WTC11 (cell line): ENCODE measurements around the gene CCDC15. TPM values are rescaled to one million over a fixed set of nuclear protein-coding genes. Genes with fewer than 3 reads are reported as not detected.

Experiments used
- ATAC-seq: fragments of 200-7000 bp; cut with Tn5 transposase; 2 replicates; pipeline ENCODE4 v1.10.0; 2021; ENCODE audit warnings: mild to moderate bottlenecking, moderate library complexity
- CTCF ChIA-PET: fragments of 300-600 bp; sonication (Branson Sonifier 250); formaldehyde crosslinking; loops from one replicate; lab custom pipeline; 2021; ENCODE audit warnings: antibody characterized with exemption; lab: Charles Lee
- POLR2A ChIA-PET: fragments of 350-600 bp; sonication (Branson Sonifier 250); formaldehyde crosslinking; loops from one replicate; lab custom pipeline; 2021; ENCODE audit warnings: antibody characterized with exemption; lab: Charles Lee
- DNase-seq: peaks from one replicate; pipeline ENCODE4 v3.0.0; 2021; ENCODE audit warnings: low spot score
- H3K27ac Mint-ChIP-seq: 2 replicates; pipeline ENCODE4 v1.8.0; 2021; ENCODE audit warnings: mixed read lengths
- H3K27me3 Mint-ChIP-seq: 2 replicates; pipeline ENCODE4 v1.8.0; 2021; ENCODE audit warnings: low read depth, mild to moderate bottlenecking, moderate library complexity, mixed read lengths
- H3K36me3 Mint-ChIP-seq: 2 replicates; pipeline ENCODE4 v1.8.0; 2021; ENCODE audit warnings: mixed read lengths
- H3K4me1 Mint-ChIP-seq: 2 replicates; pipeline ENCODE4 v1.8.0; 2022; ENCODE audit warnings: mixed read lengths
- H3K4me3 Mint-ChIP-seq: 2 replicates; pipeline ENCODE4 v1.8.0; 2021; ENCODE audit warnings: mild to moderate bottlenecking, moderate library complexity, mixed read lengths
- H3K9me3 Mint-ChIP-seq: 2 replicates; pipeline ENCODE4 v1.8.0; 2021; ENCODE audit warnings: mixed read lengths
- AR ChIP-seq: fragments of 250-450 bp; sonication (Bioruptor Pico); IDR thresholded peaks from 2 replicates; pipeline ENCODE4 v1.9.0; 2021; ENCODE audit warnings: mild to moderate bottlenecking
- ELF4 ChIP-seq: sonication (generic); formaldehyde crosslinking; IDR thresholded peaks from 2 replicates; pipeline ENCODE4 v1.8.1; 2022; ENCODE audit warnings: low read depth, mild to moderate bottlenecking, moderate library complexity, missing genetic modification reagents
- ESRRA ChIP-seq: sonication (generic); formaldehyde crosslinking; IDR thresholded peaks from 2 replicates; pipeline ENCODE4 v1.8.1; 2022; ENCODE audit warnings: mild to moderate bottlenecking, missing genetic modification reagents, borderline replicate concordance
- GABPB1 ChIP-seq: sonication (generic); formaldehyde crosslinking; IDR thresholded peaks from 2 replicates; pipeline ENCODE4 v1.8.1; 2023; ENCODE audit warnings: mild to moderate bottlenecking, missing genetic modification reagents
- HMGA2 ChIP-seq: fragments of 250-450 bp; sonication (Bioruptor Pico); IDR thresholded peaks from 2 replicates; pipeline ENCODE4 v1.4.0; 2021; ENCODE audit warnings: mild to moderate bottlenecking, moderate library complexity
- JUN ChIP-seq: sonication (generic); formaldehyde crosslinking; IDR thresholded peaks from 2 replicates; pipeline ENCODE4 v1.8.0; 2023; ENCODE audit warnings: mild to moderate bottlenecking, missing genetic modification reagents
- MLX ChIP-seq: sonication (generic); formaldehyde crosslinking; IDR thresholded peaks from 2 replicates; pipeline ENCODE4 v1.8.1; 2023; ENCODE audit warnings: mild to moderate bottlenecking, missing genetic modification reagents, moderate library complexity
- PRDM15 ChIP-seq: sonication (generic); formaldehyde crosslinking; IDR thresholded peaks from 2 replicates; pipeline ENCODE4 v1.8.0; 2022; ENCODE audit warnings: missing genetic modification reagents
- RELA ChIP-seq: sonication (generic); formaldehyde crosslinking; IDR thresholded peaks from 2 replicates; pipeline ENCODE4 v1.8.1; 2022; ENCODE audit warnings: missing genetic modification reagents, mild to moderate bottlenecking, borderline replicate concordance
- ZSCAN18 ChIP-seq: fragments of 250-450 bp; sonication (Bioruptor Pico); IDR thresholded peaks from 2 replicates; pipeline ENCODE4 v2.1.2; 2022; ENCODE audit warnings: mild to moderate bottlenecking, moderate library complexity
- total RNA-seq: library from RNA; stranded (reverse); gene quantifications from 3 replicates; pipeline ENCODE4 v1.2.3, GENCODE V29; 2021
- TF ChIP-seq, protein P1 (sequence below): fragments of 250-450 bp; sonication (Bioruptor Pico); IDR thresholded peaks from 2 replicates; pipeline ENCODE4 v1.9.0; 2021; ENCODE audit warnings: mild to moderate bottlenecking, borderline replicate concordance
- TF ChIP-seq, protein P2 (sequence below): sonication (generic); formaldehyde crosslinking; IDR thresholded peaks from 2 replicates; pipeline ENCODE4 v1.8.1; 2023; ENCODE audit warnings: mild to moderate bottlenecking, moderate library complexity, missing genetic modification reagents
- TF ChIP-seq, protein P3 (sequence below): fragments of 250-450 bp; sonication (Bioruptor Pico); IDR thresholded peaks from 2 replicates; pipeline ENCODE4 v1.9.0; 2021; ENCODE audit warnings: mild to moderate bottlenecking

The CCDC15 gene
- total RNA-seq, 1 experiment from 2014 or later = 2.4 TPM

GRCh38 chr11:124954590-124954955 lies 571 bp downstream of the CCDC15 start:
- H3K27ac Mint-ChIP-seq = no peak overlapping the region
- no peaks in the 10 kb centered on the region for H3K4me1 Mint-ChIP-seq
- peaks cover under 1% of the 10 kb centered on the region; the same call in 1 of the 2 replicates for H3K9me3 Mint-ChIP-seq
- no peak overlapping the region for H3K4me3 Mint-ChIP-seq
- CTCF ChIA-PET = interaction anchor here (1.0 to 1.8 kb wide), 8 partner anchors 20 to 498 kb away, joined by 4 to 29 read pairs (median 6); no protein-coding TSS in a partner anchor
- POLR2A ChIA-PET = no interaction called here
- no peak for DNase-seq
- no peaks in the 10 kb centered on the region for H3K36me3 Mint-ChIP-seq
- H3K27me3 Mint-ChIP-seq = no peaks in the 10 kb centered on the region; the same call in 1 of the 2 replicates
- TF ChIP-seq RELA (CRISPR knock-in tag) (no peak), ELF4 (CRISPR knock-in tag) (no peak), JUN (CRISPR knock-in tag) (no peak), ZSCAN18 (CRISPR knock-in tag) (no peak), ESRRA (CRISPR knock-in tag) (no peak), HMGA2 (no peak), GABPB1 (no peak), MLX (CRISPR knock-in tag) (no peak)
- TF ChIP-seq, protein P1, sequence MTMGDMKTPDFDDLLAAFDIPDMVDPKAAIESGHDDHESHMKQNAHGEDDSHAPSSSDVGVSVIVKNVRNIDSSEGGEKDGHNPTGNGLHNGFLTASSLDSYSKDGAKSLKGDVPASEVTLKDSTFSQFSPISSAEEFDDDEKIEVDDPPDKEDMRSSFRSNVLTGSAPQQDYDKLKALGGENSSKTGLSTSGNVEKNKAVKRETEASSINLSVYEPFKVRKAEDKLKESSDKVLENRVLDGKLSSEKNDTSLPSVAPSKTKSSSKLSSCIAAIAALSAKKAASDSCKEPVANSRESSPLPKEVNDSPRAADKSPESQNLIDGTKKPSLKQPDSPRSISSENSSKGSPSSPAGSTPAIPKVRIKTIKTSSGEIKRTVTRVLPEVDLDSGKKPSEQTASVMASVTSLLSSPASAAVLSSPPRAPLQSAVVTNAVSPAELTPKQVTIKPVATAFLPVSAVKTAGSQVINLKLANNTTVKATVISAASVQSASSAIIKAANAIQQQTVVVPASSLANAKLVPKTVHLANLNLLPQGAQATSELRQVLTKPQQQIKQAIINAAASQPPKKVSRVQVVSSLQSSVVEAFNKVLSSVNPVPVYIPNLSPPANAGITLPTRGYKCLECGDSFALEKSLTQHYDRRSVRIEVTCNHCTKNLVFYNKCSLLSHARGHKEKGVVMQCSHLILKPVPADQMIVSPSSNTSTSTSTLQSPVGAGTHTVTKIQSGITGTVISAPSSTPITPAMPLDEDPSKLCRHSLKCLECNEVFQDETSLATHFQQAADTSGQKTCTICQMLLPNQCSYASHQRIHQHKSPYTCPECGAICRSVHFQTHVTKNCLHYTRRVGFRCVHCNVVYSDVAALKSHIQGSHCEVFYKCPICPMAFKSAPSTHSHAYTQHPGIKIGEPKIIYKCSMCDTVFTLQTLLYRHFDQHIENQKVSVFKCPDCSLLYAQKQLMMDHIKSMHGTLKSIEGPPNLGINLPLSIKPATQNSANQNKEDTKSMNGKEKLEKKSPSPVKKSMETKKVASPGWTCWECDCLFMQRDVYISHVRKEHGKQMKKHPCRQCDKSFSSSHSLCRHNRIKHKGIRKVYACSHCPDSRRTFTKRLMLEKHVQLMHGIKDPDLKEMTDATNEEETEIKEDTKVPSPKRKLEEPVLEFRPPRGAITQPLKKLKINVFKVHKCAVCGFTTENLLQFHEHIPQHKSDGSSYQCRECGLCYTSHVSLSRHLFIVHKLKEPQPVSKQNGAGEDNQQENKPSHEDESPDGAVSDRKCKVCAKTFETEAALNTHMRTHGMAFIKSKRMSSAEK = no peak
- TF ChIP-seq, protein P2, sequence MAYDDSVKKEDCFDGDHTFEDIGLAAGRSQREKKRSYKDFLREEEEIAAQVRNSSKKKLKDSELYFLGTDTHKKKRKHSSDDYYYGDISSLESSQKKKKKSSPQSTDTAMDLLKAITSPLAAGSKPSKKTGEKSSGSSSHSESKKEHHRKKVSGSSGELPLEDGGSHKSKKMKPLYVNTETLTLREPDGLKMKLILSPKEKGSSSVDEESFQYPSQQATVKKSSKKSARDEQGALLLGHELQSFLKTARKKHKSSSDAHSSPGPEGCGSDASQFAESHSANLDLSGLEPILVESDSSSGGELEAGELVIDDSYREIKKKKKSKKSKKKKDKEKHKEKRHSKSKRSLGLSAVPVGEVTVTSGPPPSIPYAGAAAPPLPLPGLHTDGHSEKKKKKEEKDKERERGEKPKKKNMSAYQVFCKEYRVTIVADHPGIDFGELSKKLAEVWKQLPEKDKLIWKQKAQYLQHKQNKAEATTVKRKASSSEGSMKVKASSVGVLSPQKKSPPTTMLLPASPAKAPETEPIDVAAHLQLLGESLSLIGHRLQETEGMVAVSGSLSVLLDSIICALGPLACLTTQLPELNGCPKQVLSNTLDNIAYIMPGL (CRISPR knock-in tag) = no peak
- TF ChIP-seq, all 79 proteins: peak for 0
- ATAC-seq = no peak

GRCh38 chr11:124955035-124955434 lies 1.0 kb downstream of the CCDC15 start:
- Mint-ChIP-seq H3K36me3 (no peaks in the 10 kb centered on the region), H3K4me1 (no peaks in the 10 kb centered on the region), H3K27me3 (no peaks in the 10 kb centered on the region), H3K9me3 (no peaks in the 10 kb centered on the region), H3K27ac (no peak overlapping the region), H3K4me3 (no peak overlapping the region)
- POLR2A ChIA-PET = no interaction called here
- DNase-seq = no peak
- ATAC-seq = no peak
- TF ChIP-seq AR (no peak), PRDM15 (CRISPR knock-in tag) (no peak)
- TF ChIP-seq, protein P3, sequence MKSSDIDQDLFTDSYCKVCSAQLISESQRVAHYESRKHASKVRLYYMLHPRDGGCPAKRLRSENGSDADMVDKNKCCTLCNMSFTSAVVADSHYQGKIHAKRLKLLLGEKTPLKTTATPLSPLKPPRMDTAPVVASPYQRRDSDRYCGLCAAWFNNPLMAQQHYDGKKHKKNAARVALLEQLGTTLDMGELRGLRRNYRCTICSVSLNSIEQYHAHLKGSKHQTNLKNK (CRISPR knock-in tag) = no peak
- CTCF ChIA-PET = no interaction called here
